Measurements from ENCODE around the gene MYOM3. TPM values are rescaled to one million over a fixed set of nuclear protein-coding genes. Genes with fewer than 3 reads are reported as not detected.

Gene MYOM3
- total RNA-seq, 2 experiments from 2014 or later, result not detected

DNA sequence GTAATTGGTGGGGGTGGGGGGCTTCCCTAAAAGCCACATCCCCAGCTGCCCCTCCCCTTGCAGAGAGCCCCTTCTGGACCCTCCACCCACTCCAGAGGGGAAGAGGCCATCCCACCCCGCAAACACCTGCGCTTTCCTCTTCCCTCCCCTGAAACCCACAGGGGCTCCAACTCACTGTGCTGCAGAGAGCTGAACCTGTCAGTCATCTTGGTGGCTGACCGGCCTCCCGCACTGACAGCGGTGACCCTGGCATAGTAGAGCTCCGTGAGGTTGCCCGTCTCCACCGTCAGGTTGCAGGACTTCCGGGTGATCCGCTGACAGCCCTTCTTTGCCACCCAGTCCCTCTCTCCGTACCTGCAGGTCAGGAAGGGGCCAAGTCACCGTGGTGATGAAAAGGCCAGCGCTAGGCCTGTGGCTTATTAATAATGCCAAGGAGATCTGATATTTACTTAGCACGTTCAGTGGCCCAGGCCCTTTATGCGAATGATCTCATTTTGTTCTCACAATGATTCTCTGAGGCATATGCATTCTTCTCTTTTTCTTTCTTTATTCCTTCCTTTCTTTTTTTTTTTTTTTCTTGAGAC is 25.1 kb upstream of the MYOM3 start:
- Mint-ChIP-seq H3K9me3 (ENCODE audit: insufficient read depth) (peaks cover 6% of the 10 kb centered on the region), H3K27ac (no peak overlapping the region), H3K4me3 (no peak overlapping the region), H3K4me1 (ENCODE audit: low read depth) (peaks cover 7% of the 10 kb centered on the region), H3K27me3 (ENCODE audit: low read depth) (peaks cover 22% of the 10 kb centered on the region), H3K36me3 (ENCODE audit: low read depth) (no peaks in the 10 kb centered on the region)
- ATAC-seq, result no peak
- DNase-seq, result no peak
- ChIA-PET CTCF (interaction anchor here (0.9 kb wide), 1 partner anchor 13 kb away, joined by 3 read pairs; no protein-coding TSS in a partner anchor), POLR2A (no interaction called here)

- Mint-ChIP-seq H3K9me3 (ENCODE audit: insufficient read depth) (peaks cover 6% of the 10 kb centered on the region), H3K27me3 (ENCODE audit: low read depth) (peaks cover 26% of the 10 kb centered on the region), H3K36me3 (ENCODE audit: low read depth) (no peaks in the 10 kb centered on the region), H3K27ac (no peak overlapping the region), H3K4me3 (no peak overlapping the region), H3K4me1 (ENCODE audit: low read depth) (peaks cover 7% of the 10 kb centered on the region)
- ATAC-seq, result no peak
- DNase-seq, result no peak
- ChIA-PET POLR2A (no interaction called here), CTCF (interaction anchor here (3.4 kb wide), 1 partner anchor 16 kb away, joined by 13 read pairs; no protein-coding TSS in a partner anchor)
These were observed 22.4 kb upstream of the MYOM3 start for GRCh38 chr1:24134376-24134775.

DNA sequence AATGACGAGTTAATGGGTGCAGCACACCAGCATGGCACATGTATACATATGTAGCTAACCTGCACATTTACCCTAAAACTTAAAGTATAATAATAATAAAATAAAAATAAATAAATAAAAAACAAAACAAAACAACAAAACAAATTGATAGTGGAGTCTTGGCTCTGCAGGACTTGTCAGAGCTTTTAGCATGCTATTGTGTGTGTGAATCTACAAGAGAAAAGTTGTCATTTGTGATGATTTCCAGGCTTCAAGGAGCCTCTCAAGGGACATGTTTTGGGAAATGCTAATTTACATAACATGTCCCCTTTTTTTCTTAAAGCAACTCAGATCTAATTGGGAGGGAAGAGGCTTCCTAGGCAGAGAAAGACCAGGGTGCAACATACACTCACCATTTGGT is 21.9 kb upstream of the MYOM3 start:
- CTCF ChIA-PET, result interaction anchor here (3.4 kb wide), 1 partner anchor 17 kb away, joined by 13 read pairs; no protein-coding TSS in a partner anchor
- no peak for ATAC-seq
- POLR2A ChIA-PET, result no interaction called here

DNA sequence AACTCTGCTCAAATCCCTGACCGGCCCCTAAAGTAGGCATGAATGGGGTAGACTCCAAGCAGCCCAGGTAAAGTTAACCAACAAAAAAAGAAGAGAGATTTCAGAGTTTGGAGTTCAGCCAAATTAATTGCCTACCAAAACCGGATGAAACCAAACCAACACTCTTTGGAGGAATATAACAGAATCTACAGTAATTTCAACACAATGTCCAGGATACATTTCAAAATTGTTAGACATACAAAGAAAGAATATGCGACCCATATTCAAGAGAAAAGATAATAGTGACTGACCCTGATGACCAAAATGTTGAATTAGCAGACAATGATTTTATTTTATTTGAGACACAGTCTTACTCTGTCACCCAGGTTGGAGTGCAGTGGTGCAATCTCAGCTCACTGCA is 18.4 kb upstream of the MYOM3 start:
- Mint-ChIP-seq H3K4me3 (no peak overlapping the region), H3K9me3 (ENCODE audit: insufficient read depth) (peaks cover 6% of the 10 kb centered on the region), H3K4me1 (ENCODE audit: low read depth) (no peaks in the 10 kb centered on the region), H3K36me3 (ENCODE audit: low read depth) (no peaks in the 10 kb centered on the region), H3K27ac (no peak overlapping the region), H3K27me3 (ENCODE audit: low read depth) (peaks cover 22% of the 10 kb centered on the region)
- CTCF ChIA-PET, result interaction anchor here (1.0 kb wide), 1 partner anchor 20 kb away, joined by 4 read pairs; no protein-coding TSS in a partner anchor
- POLR2A ChIA-PET, result no interaction called here
- no peak for DNase-seq
- ATAC-seq, result no peak

More for the DNA sequence above, 21.9 kb upstream of the MYOM3 start:
- no peak for DNase-seq
- Mint-ChIP-seq H3K27ac (no peak overlapping the region), H3K4me1 (ENCODE audit: low read depth) (peaks cover 1% of the 10 kb centered on the region), H3K27me3 (ENCODE audit: low read depth) (peaks cover 27% of the 10 kb centered on the region), H3K4me3 (no peak overlapping the region), H3K36me3 (ENCODE audit: low read depth) (no peaks in the 10 kb centered on the region), H3K9me3 (ENCODE audit: insufficient read depth) (peaks cover 6% of the 10 kb centered on the region)

DNA sequence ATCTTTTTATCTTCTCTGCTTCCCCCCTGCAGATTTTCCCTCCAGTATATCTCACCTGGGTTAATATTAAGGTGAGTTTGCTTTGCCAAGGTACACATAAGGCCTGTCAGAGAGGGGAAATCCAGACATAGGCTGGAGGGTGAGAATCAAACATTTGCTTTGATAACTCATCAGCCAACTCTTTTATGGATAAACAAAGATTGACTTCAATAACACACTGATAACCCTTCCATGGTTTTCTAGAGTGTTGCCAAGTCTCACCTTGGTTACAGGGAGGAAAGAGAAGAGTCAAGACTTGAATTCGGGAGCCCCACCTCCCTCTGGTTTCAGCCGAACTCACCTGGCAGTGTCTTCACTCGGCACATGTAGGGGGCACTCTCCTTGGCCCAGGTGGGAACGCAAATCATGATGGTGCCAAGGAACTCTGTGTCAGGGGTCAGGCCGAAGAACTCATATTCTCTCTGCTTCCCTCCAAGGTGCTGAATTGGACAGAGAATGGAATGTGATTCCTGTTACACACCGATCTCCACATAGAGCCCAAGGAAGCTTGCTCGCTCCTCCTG is 15.9 kb upstream of the MYOM3 start:
- CTCF ChIA-PET, result no interaction called here
- H3K9me3 Mint-ChIP-seq (ENCODE audit: insufficient read depth), result no peaks in the 10 kb centered on the region
- POLR2A ChIA-PET, result interaction anchor here (0.6 kb wide), 1 partner anchor 22 kb away, joined by 3 read pairs; no protein-coding TSS in a partner anchor
- no peaks in the 10 kb centered on the region for H3K36me3 Mint-ChIP-seq (ENCODE audit: low read depth)
- H3K4me1 Mint-ChIP-seq (ENCODE audit: low read depth), result no peaks in the 10 kb centered on the region
- ATAC-seq (no peak), DNase-seq (no peak)
- H3K27ac Mint-ChIP-seq, result no peak overlapping the region
- H3K27me3 Mint-ChIP-seq (ENCODE audit: low read depth), result peaks cover 12% of the 10 kb centered on the region
- H3K4me3 Mint-ChIP-seq, result no peak overlapping the region

GRCh38 chr1:24127134-24127800 is 15.3 kb upstream of the MYOM3 start:
- no peak for DNase-seq
- H3K4me3 Mint-ChIP-seq, result no peak overlapping the region
- POLR2A ChIA-PET, result interaction anchor here (0.6 kb wide), 1 partner anchor 22 kb away, joined by 3 read pairs; no protein-coding TSS in a partner anchor
- H3K27me3 Mint-ChIP-seq (ENCODE audit: low read depth), result peaks cover 9% of the 10 kb centered on the region
- ATAC-seq, result no peak
- H3K36me3 Mint-ChIP-seq (ENCODE audit: low read depth), result no peaks in the 10 kb centered on the region
- CTCF ChIA-PET, result interaction anchor here (1.5 kb wide), 1 partner anchor 56 kb away, joined by 7 read pairs; no protein-coding TSS in a partner anchor
- no peaks in the 10 kb centered on the region for H3K9me3 Mint-ChIP-seq (ENCODE audit: insufficient read depth)
- no peak overlapping the region for H3K27ac Mint-ChIP-seq
- H3K4me1 Mint-ChIP-seq (ENCODE audit: low read depth), result no peaks in the 10 kb centered on the region

- CTCF ChIA-PET, result interaction anchor here (1.5 to 2.0 kb wide), 2 partner anchors 24 to 56 kb away, joined by 7 to 12 read pairs; no protein-coding TSS in a partner anchor
- Mint-ChIP-seq H3K9me3 (ENCODE audit: insufficient read depth) (no peaks in the 10 kb centered on the region), H3K27ac (no peak overlapping the region), H3K36me3 (ENCODE audit: low read depth) (no peaks in the 10 kb centered on the region), H3K4me1 (ENCODE audit: low read depth) (no peaks in the 10 kb centered on the region), H3K4me3 (no peak overlapping the region), H3K27me3 (ENCODE audit: low read depth) (peaks cover 9% of the 10 kb centered on the region)
- ATAC-seq (no peak), DNase-seq (no peak)
- POLR2A ChIA-PET, result no interaction called here
These were observed 14.7 kb upstream of the MYOM3 start for GRCh38 chr1:24126672-24127023.

GRCh38 chr1:24126018-24126671 is 14.2 kb upstream of the MYOM3 start:
- no peak overlapping the region for H3K27ac Mint-ChIP-seq
- H3K4me1 Mint-ChIP-seq (ENCODE audit: low read depth), result no peaks in the 10 kb centered on the region
- no peaks in the 10 kb centered on the region for H3K36me3 Mint-ChIP-seq (ENCODE audit: low read depth)
- H3K27me3 Mint-ChIP-seq (ENCODE audit: low read depth), result peaks cover 7% of the 10 kb centered on the region
- no peak overlapping the region for H3K4me3 Mint-ChIP-seq
- DNase-seq (no peak), ATAC-seq (no peak)
- H3K9me3 Mint-ChIP-seq (ENCODE audit: insufficient read depth), result no peaks in the 10 kb centered on the region
- ChIA-PET POLR2A (interaction anchor here (0.7 kb wide), 1 partner anchor 9 kb away, joined by 5 read pairs; no protein-coding TSS in a partner anchor), CTCF (interaction anchor here (1.0 to 2.0 kb wide), 3 partner anchors 24 to 265 kb away, joined by 3 to 12 read pairs (median 7); no protein-coding TSS in a partner anchor)

- ATAC-seq, result no peak
- H3K36me3 Mint-ChIP-seq (ENCODE audit: low read depth), result no peaks in the 10 kb centered on the region
- no peak for DNase-seq
- no peaks in the 10 kb centered on the region for H3K4me1 Mint-ChIP-seq (ENCODE audit: low read depth)
- no peaks in the 10 kb centered on the region for H3K9me3 Mint-ChIP-seq (ENCODE audit: insufficient read depth)
- ChIA-PET POLR2A (interaction anchor here (0.7 kb wide), 1 partner anchor 8 kb away, joined by 5 read pairs; no protein-coding TSS in a partner anchor), CTCF (interaction anchor here (1.0 to 2.0 kb wide), 3 partner anchors 25 to 266 kb away, joined by 3 to 12 read pairs (median 7); no protein-coding TSS in a partner anchor)
- H3K4me3 Mint-ChIP-seq, result no peak overlapping the region
- H3K27ac Mint-ChIP-seq, result no peak overlapping the region
- peaks cover 7% of the 10 kb centered on the region for H3K27me3 Mint-ChIP-seq (ENCODE audit: low read depth)
These were observed 13.5 kb upstream of the MYOM3 start for GRCh38 chr1:24125456-24125855.

DNA sequence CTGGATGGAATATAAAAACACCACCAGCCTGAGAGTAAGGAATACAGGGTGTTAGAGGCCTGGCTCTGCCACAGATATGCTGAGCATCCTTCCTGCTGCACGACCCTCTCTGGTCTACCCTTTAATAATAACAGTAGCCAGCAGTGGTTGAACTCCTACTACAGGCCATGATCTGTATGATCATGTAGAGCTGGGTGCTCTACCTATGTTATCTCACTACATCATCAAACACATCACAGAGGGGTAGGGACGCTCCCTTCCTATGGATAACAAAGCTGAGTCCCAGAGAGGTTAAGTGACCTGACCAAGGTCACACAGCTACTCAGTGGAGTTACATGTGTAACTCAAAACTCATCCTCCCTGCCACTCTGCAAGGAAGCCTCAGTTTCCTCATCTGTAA is 13.0 kb upstream of the MYOM3 start:
- Mint-ChIP-seq H3K4me3 (no peak overlapping the region), H3K36me3 (ENCODE audit: low read depth) (no peaks in the 10 kb centered on the region), H3K4me1 (ENCODE audit: low read depth) (no peaks in the 10 kb centered on the region), H3K9me3 (ENCODE audit: insufficient read depth) (no peaks in the 10 kb centered on the region), H3K27me3 (ENCODE audit: low read depth) (peaks cover 7% of the 10 kb centered on the region), H3K27ac (no peak overlapping the region)
- POLR2A ChIA-PET, result no interaction called here
- no peak for DNase-seq
- CTCF ChIA-PET, result interaction anchor here (2.0 kb wide), 1 partner anchor 25 kb away, joined by 12 read pairs; no protein-coding TSS in a partner anchor
- ATAC-seq, result no peak

- DNase-seq (no peak), ATAC-seq (no peak)
- no peaks in the 10 kb centered on the region for H3K36me3 Mint-ChIP-seq (ENCODE audit: low read depth)
- ChIA-PET CTCF (no interaction called here), POLR2A (no interaction called here)
- H3K9me3 Mint-ChIP-seq (ENCODE audit: insufficient read depth), result no peaks in the 10 kb centered on the region
- no peak overlapping the region for H3K4me3 Mint-ChIP-seq
- H3K27me3 Mint-ChIP-seq (ENCODE audit: low read depth), result peaks cover 4% of the 10 kb centered on the region
- H3K4me1 Mint-ChIP-seq (ENCODE audit: low read depth), result no peaks in the 10 kb centered on the region
- H3K27ac Mint-ChIP-seq, result no peak overlapping the region
These were observed 11.7 kb upstream of the MYOM3 start for GRCh38 chr1:24123611-24124010.

Measured in activated CD8-positive, alpha-beta T cell treated with anti-CD3 and anti-CD28 coated beads, Interleukin-2, amount 10 ng/mL, durations not matched to agents 7 days and 5 days (primary cell).